ENCODE results near the gene ACO2. TPM values are rescaled to one million over a fixed set of nuclear protein-coding genes. Genes with fewer than 3 reads are reported as not detected.
A peak's percentile ranks its signal among the peaks of the same experiment; 100 is the strongest.

ACO2 gene
- total RNA-seq, 1 donor from 2014 or later, result 78.6 TPM

DNA sequence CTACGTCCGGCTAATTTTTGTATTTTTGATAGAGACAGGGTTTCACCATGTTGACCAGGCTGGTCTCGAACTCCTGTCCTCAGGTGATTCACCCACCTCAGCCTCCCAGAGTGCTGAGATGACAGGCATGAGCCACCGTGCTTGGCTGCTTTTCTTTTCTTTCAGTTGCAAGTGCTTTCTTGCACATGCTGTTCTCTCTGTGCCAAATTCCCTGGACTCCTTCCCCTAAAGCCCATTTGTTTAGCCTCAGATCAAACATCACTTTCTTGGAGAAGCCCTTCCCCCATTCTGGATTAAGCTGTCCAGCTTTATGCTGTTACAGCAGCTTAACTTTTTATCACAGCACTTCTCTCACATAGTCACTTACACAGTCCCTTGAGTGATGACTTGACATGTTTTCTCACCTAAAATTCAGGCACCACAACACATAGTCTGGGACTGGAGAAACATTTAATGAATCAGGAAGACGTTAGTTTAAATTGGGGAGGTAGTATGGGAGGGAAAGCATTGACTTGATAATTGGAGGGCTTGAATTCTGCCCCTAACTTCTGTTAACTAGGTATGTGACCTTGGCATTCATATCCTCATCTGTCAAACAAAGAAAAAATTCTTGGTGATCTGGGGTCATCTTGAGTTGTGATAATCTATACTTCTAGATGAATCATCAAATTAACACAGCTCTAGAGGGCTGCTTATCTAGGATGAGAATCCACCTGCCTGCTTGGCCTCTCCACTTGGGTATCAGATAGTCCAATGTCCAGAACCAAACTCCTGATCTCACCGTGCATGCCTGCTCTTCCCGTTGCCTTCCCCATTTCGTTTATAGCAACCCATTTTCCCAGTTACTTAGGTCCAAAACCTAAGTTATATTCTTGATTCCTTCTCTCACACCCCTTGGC lies 18.4 kb downstream of the ACO2 start:
- Histone ChIP-seq H3K4me3 (no peak overlapping the region), H3K36me3 (no peaks in the 10 kb centered on the region), H3K27ac (no peak overlapping the region), H3K4me1 (peaks cover 46% of the 10 kb centered on the region), H3K27me3 (no peaks in the 10 kb centered on the region), H3K9me3 (no peaks in the 10 kb centered on the region)
- TF ChIP-seq, protein P1, sequence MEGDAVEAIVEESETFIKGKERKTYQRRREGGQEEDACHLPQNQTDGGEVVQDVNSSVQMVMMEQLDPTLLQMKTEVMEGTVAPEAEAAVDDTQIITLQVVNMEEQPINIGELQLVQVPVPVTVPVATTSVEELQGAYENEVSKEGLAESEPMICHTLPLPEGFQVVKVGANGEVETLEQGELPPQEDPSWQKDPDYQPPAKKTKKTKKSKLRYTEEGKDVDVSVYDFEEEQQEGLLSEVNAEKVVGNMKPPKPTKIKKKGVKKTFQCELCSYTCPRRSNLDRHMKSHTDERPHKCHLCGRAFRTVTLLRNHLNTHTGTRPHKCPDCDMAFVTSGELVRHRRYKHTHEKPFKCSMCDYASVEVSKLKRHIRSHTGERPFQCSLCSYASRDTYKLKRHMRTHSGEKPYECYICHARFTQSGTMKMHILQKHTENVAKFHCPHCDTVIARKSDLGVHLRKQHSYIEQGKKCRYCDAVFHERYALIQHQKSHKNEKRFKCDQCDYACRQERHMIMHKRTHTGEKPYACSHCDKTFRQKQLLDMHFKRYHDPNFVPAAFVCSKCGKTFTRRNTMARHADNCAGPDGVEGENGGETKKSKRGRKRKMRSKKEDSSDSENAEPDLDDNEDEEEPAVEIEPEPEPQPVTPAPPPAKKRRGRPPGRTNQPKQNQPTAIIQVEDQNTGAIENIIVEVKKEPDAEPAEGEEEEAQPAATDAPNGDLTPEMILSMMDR (IDR thresholded peaks at IDR 0.05), result no peak
- TF ChIP-seq POLR2AphosphoS5 (IDR thresholded peaks at IDR 0.05; ENCODE audit: insufficient read depth in 1 of 2, low read depth in 1 of 2), result no peak
- TF ChIP-seq POLR2A (IDR thresholded peaks at IDR 0.05), result no peak
- no peak for DNase-seq (ENCODE audit: extremely low spot score in 2 of 2)
- intact Hi-C loops (cut with DNase I), result no loop called here

DNA sequence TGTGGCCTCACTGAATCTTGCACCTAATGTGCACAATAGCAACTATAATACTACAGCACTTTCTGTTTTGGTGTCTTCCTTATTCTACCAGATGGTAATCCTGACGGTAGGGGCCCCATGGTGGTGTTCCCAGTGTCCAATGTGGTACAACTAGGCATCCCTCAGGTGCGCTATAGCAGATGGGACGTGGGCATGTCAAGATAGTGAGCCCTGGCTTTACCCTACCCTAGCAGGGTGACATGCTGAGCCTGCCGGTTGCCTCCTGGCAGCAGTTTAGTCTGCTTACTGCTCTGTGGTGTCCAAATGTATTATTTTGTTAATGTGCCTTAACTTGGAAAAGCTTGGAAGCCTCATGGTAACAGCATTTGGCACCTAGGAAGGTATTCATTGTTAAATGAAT lies 19.2 kb downstream of the ACO2 start:
- no peak overlapping the region for H3K4me3 ChIP-seq
- no peaks in the 10 kb centered on the region for H3K9me3 ChIP-seq
- DNase-seq (ENCODE audit: extremely low spot score in 2 of 2), result no peak
- no peak overlapping the region for H3K27ac ChIP-seq
- peaks cover 39% of the 10 kb centered on the region for H3K4me1 ChIP-seq
- no peaks in the 10 kb centered on the region for H3K27me3 ChIP-seq
- H3K36me3 ChIP-seq, result no peaks in the 10 kb centered on the region
- TF ChIP-seq POLR2AphosphoS5 (IDR thresholded peaks at IDR 0.05; ENCODE audit: insufficient read depth in 1 of 2, low read depth in 1 of 2), result no peak
- TF ChIP-seq, protein P1 (IDR thresholded peaks at IDR 0.05), result no peak
- no peak for TF ChIP-seq POLR2A (IDR thresholded peaks at IDR 0.05)
- intact Hi-C loops (cut with DNase I), result no loop called here

DNA sequence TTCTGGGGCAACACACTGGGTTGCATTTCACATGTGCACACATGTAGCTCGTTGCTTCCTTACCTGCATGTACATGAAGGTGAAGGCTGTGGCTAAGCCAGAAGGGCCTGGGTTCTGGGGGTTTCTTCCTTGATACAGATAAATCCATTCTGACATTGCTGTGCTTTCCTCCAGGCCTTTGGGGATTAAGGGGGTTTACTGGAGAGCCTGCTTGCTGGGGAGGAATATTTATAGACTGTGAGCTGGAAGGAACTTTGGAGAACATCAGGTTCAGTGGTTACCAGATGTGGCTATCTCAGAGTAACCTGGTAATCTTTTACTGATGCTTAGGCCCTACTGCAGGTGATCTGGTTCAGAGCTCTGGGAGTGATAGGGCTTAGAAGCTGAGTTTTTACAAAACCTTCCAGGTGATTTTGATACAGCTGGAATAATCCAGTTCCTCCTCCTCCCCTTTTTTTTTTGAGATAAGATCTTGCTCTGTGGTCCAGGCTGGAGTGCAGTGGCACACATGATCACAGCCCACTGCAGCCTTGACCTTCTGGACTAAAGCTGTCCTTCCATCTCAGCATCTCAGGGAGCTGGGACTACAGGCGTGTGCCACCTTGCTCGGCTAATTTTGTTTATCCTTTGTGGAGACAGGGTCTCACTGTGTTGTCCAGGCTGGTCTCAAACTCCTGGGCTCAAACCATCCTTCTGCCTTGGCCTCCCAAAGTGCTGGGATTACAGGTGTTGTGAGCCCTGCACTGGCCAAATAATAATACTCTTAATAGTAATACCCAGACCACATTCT lies 19.9 kb downstream of the ACO2 start:
- H3K27ac ChIP-seq, result no peak overlapping the region
- no peak for DNase-seq (ENCODE audit: extremely low spot score in 2 of 2)
- H3K36me3 ChIP-seq, result no peaks in the 10 kb centered on the region
- intact Hi-C loops (cut with DNase I), result no loop called here
- H3K27me3 ChIP-seq, result no peaks in the 10 kb centered on the region
- TF ChIP-seq POLR2AphosphoS5 (IDR thresholded peaks at IDR 0.05; ENCODE audit: insufficient read depth in 1 of 2, low read depth in 1 of 2), result no peak
- TF ChIP-seq POLR2A (IDR thresholded peaks at IDR 0.05), result no peak
- TF ChIP-seq, protein P1 (IDR thresholded peaks at IDR 0.05), result no peak
- H3K4me1 ChIP-seq, result peaks cover 32% of the 10 kb centered on the region
- H3K9me3 ChIP-seq, result no peaks in the 10 kb centered on the region
- H3K4me3 ChIP-seq, result no peak overlapping the region

DNA sequence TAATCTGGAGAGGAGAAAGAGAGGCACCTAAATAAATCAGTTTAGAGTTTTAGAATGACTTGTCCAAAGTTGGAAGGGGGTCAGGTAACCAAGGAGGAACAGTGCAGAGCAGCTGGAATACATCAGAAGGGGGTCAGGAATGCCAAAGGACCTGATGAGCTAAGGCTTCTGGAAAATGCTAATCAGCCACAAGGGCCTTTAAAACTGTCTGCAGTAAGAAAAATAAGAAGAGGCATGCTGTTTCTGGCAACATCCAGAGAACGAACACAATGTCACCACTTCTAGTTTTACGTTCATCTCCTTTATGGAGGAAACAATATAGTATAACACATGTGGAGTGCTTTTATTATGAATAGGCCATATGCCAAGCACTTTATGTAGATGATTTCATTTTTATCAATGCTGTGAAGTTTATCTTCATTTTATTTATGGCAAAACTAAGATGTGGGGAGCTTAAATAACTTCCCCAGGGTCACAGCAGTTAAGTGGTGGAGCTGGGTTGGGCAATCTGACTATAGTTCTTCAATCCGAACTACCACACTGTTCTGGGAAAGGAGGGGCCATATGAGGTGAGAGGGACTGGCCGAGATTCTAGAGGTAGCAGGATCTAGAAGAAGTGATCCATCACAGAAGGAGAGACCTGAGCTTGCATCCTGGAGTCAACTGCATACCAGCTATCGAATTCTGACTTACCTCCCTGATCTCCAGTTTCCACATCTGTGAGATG lies 22.6 kb downstream of the ACO2 start:
- H3K9me3 ChIP-seq, result no peaks in the 10 kb centered on the region
- H3K27ac ChIP-seq, result peak overlapping the region; percentile 77
- H3K36me3 ChIP-seq, result no peaks in the 10 kb centered on the region
- peak in 1 of 2 donors; percentile 79 for TF ChIP-seq POLR2AphosphoS5 (IDR thresholded peaks at IDR 0.05; ENCODE audit: insufficient read depth in 1 of 2, low read depth in 1 of 2)
- TF ChIP-seq, protein P1 (IDR thresholded peaks at IDR 0.05), result no peak
- H3K27me3 ChIP-seq, result no peaks in the 10 kb centered on the region
- peaks cover 28% of the 10 kb centered on the region for H3K4me1 ChIP-seq
- intact Hi-C loops (cut with DNase I), result no loop called here
- H3K4me3 ChIP-seq, result no peak overlapping the region
- no peak for DNase-seq (ENCODE audit: extremely low spot score in 2 of 2)
